Measurements from ENCODE around the gene KRTAP10-6. TPM values are rescaled to one million over a fixed set of nuclear protein-coding genes. Genes with fewer than 3 reads are reported as not detected.

KRTAP10-6 gene
- total RNA-seq, 1 experiment from 2014 or later, result not detected

Other genes starting within 250 kb of the KRTAP10-6 start
- 0.13 TPM in 1 of 2 replicates, not detected in the other for gene TRPM2, start 238.9 kb downstream of the KRTAP10-6 start, total RNA-seq (2014; rRNA removed; shearing (Covaris generic); ENCODE audit: low replicate concordance)
- 1.2 and 1.4 TPM in 2 replicates for gene LRRC3, start 137.0 kb downstream of the KRTAP10-6 start, total RNA-seq (2014; rRNA removed; shearing (Covaris generic); ENCODE audit: low replicate concordance)
- gene KRTAP10-1, start 52.3 kb downstream of the KRTAP10-6 start, total RNA-seq (2014; rRNA removed; shearing (Covaris generic); ENCODE audit: low replicate concordance), result not detected in 2 replicates
- gene KRTAP10-2, start 41.0 kb downstream of the KRTAP10-6 start, total RNA-seq (2014; rRNA removed; shearing (Covaris generic); ENCODE audit: low replicate concordance), result not detected in 2 replicates
- not detected in 2 replicates for gene KRTAP10-3, start 33.7 kb downstream of the KRTAP10-6 start, total RNA-seq (2014; rRNA removed; shearing (Covaris generic); ENCODE audit: low replicate concordance)
- not detected in 2 replicates for gene KRTAP10-4, start 18.8 kb downstream of the KRTAP10-6 start, total RNA-seq (2014; rRNA removed; shearing (Covaris generic); ENCODE audit: low replicate concordance)
- gene KRTAP10-5, start 11.9 kb downstream of the KRTAP10-6 start, total RNA-seq (2014; rRNA removed; shearing (Covaris generic); ENCODE audit: low replicate concordance), result not detected in 2 replicates
- not detected in 2 replicates for gene KRTAP10-7, start 8.1 kb upstream of the KRTAP10-6 start, total RNA-seq (2014; rRNA removed; shearing (Covaris generic); ENCODE audit: low replicate concordance)
- gene KRTAP10-8, start 19.6 kb upstream of the KRTAP10-6 start, total RNA-seq (2014; rRNA removed; shearing (Covaris generic); ENCODE audit: low replicate concordance), result not detected in 2 replicates
- gene KRTAP10-9, start 34.6 kb upstream of the KRTAP10-6 start, total RNA-seq (2014; rRNA removed; shearing (Covaris generic); ENCODE audit: low replicate concordance), result not detected in 2 replicates
- gene KRTAP10-10, start 44.9 kb upstream of the KRTAP10-6 start, total RNA-seq (2014; rRNA removed; shearing (Covaris generic); ENCODE audit: low replicate concordance), result not detected in 2 replicates
- gene KRTAP10-11, start 53.9 kb upstream of the KRTAP10-6 start, total RNA-seq (2014; rRNA removed; shearing (Covaris generic); ENCODE audit: low replicate concordance), result not detected in 2 replicates
- not detected in 2 replicates for gene KRTAP12-4, start 62.2 kb upstream of the KRTAP10-6 start, total RNA-seq (2014; rRNA removed; shearing (Covaris generic); ENCODE audit: low replicate concordance)
- gene KRTAP12-3, start 65.4 kb upstream of the KRTAP10-6 start, total RNA-seq (2014; rRNA removed; shearing (Covaris generic); ENCODE audit: low replicate concordance), result not detected in 2 replicates
- gene KRTAP12-2, start 74.4 kb upstream of the KRTAP10-6 start, total RNA-seq (2014; rRNA removed; shearing (Covaris generic); ENCODE audit: low replicate concordance), result not detected in 2 replicates
- not detected in 2 replicates for gene KRTAP12-1, start 89.7 kb upstream of the KRTAP10-6 start, total RNA-seq (2014; rRNA removed; shearing (Covaris generic); ENCODE audit: low replicate concordance)
- gene KRTAP10-12, start 104.7 kb upstream of the KRTAP10-6 start, total RNA-seq (2014; rRNA removed; shearing (Covaris generic); ENCODE audit: low replicate concordance), result not detected in 2 replicates
- not detected in 2 replicates for gene TSPEAR, start 119.1 kb upstream of the KRTAP10-6 start, total RNA-seq (2014; rRNA removed; shearing (Covaris generic); ENCODE audit: low replicate concordance)
- gene UBE2G2, start 209.3 kb upstream of the KRTAP10-6 start, total RNA-seq (2014; rRNA removed; shearing (Covaris generic); ENCODE audit: low replicate concordance), result 59.9 and 76.0 TPM in 2 replicates
- 153 and 197 TPM in 2 replicates for gene SUMO3, start 225.6 kb upstream of the KRTAP10-6 start, total RNA-seq (2014; rRNA removed; shearing (Covaris generic); ENCODE audit: low replicate concordance)